ENCODE measurements around the gene ARHGAP26. TPM values are rescaled to one million over a fixed set of nuclear protein-coding genes. Genes with fewer than 3 reads are reported as not detected.

Gene ARHGAP26
- total and polyA plus RNA-seq, 9 donors, result 1.9 to 47.1 (median 12.0) TPM

DNA sequence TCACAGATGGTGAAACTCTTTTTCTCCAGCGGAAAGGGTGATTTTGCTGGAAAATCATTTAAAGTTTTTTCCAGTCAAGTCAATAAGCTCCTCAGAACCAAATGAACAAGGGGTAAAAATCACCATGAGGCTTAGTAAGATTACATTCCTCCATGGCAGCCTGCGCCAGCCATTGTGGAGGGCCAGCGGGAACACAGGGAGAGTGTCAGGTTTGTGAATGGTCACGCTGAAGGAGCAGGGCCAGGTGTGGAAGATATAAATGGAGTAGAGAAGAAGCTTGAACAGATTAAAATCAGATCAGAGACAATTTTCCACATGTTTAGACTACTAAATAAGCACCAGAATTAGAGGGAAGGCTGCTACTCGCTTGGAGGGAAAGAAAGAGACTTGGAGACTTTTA is 424.5 kb downstream of the ARHGAP26 start:
- WGBS, 3 donors, result 97 to 98% (median 98%) methylated on average over 5 of the region's 5 CpGs

DNA sequence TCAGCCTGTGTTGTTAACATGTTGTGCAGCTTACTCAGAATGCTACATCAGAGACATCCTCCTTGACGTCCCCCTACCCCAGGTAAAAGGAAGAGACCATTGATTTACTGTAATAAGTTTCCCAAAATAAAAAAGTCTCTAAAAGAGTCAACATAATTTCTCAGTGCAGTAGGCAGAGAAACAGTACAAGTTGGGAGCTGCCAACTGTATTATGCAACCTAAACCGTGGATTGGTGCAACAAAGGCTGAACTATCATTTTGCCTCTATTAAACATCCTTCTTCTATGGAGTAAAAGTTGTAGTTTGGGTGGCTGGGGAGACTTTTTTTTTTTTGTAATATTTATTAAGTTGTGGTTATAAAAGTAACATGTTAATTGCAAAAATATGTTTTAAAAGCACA is 425.3 kb downstream of the ARHGAP26 start:
- no peaks in the 10 kb centered on the region for H3K4me1 ChIP-seq (ENCODE audit: insufficient read depth)
- TF ChIP-seq EP300 (IDR thresholded peaks at IDR 0.05), result no peak
- no peak overlapping the region for H3K27ac ChIP-seq
- WGBS, 3 donors, result 28 to 47% (median 30%) methylated on average over 2 of the region's 2 CpGs
- no peaks in the 10 kb centered on the region for H3K36me3 ChIP-seq
- no peaks in the 10 kb centered on the region for H3K9me3 ChIP-seq
- intact Hi-C loops (cut with DNase I), result no loop called here
- H3K4me3 ChIP-seq, result no peak overlapping the region
- no peaks in the 10 kb centered on the region for H3K27me3 ChIP-seq
- no peak for DNase-seq

More for the DNA sequence above, 424.5 kb downstream of the ARHGAP26 start:
- Histone ChIP-seq H3K9me3 (no peaks in the 10 kb centered on the region), H3K4me1 (ENCODE audit: insufficient read depth) (no peaks in the 10 kb centered on the region), H3K4me3 (no peak overlapping the region), H3K27me3 (no peaks in the 10 kb centered on the region), H3K27ac (no peak overlapping the region), H3K36me3 (no peaks in the 10 kb centered on the region)
- intact Hi-C loops (cut with DNase I), result no loop called here
- no peak for DNase-seq
- TF ChIP-seq, protein P1, sequence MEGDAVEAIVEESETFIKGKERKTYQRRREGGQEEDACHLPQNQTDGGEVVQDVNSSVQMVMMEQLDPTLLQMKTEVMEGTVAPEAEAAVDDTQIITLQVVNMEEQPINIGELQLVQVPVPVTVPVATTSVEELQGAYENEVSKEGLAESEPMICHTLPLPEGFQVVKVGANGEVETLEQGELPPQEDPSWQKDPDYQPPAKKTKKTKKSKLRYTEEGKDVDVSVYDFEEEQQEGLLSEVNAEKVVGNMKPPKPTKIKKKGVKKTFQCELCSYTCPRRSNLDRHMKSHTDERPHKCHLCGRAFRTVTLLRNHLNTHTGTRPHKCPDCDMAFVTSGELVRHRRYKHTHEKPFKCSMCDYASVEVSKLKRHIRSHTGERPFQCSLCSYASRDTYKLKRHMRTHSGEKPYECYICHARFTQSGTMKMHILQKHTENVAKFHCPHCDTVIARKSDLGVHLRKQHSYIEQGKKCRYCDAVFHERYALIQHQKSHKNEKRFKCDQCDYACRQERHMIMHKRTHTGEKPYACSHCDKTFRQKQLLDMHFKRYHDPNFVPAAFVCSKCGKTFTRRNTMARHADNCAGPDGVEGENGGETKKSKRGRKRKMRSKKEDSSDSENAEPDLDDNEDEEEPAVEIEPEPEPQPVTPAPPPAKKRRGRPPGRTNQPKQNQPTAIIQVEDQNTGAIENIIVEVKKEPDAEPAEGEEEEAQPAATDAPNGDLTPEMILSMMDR (IDR thresholded peaks at IDR 0.05), result no peak
- TF ChIP-seq EP300 (IDR thresholded peaks at IDR 0.05) (no peak), POLR2A (IDR thresholded peaks at IDR 0.05) (no peak)

- intact Hi-C loops (cut with DNase I), result no loop called here
These were observed 426.6 kb downstream of the ARHGAP26 start for GRCh38 chr5:143196601-143197259.

GRCh38 chr5:143197260-143197656 is 427.1 kb downstream of the ARHGAP26 start:
- H3K36me3 ChIP-seq, result no peaks in the 10 kb centered on the region
- H3K4me3 ChIP-seq, result no peak overlapping the region
- DNase-seq, result no peak
- no peaks in the 10 kb centered on the region for H3K4me1 ChIP-seq (ENCODE audit: insufficient read depth)
- H3K27me3 ChIP-seq, result no peaks in the 10 kb centered on the region
- no peaks in the 10 kb centered on the region for H3K9me3 ChIP-seq
- TF ChIP-seq, protein P1 (IDR thresholded peaks at IDR 0.05), result no peak
- TF ChIP-seq POLR2A (IDR thresholded peaks at IDR 0.05) (no peak), EP300 (IDR thresholded peaks at IDR 0.05) (no peak)
- no peak overlapping the region for H3K27ac ChIP-seq
- intact Hi-C loops (cut with DNase I), result no loop called here

More at GRCh38 chr5:143196601-143197259, 426.6 kb downstream of the ARHGAP26 start:
- no peaks in the 10 kb centered on the region for H3K9me3 ChIP-seq
- no peaks in the 10 kb centered on the region for H3K4me1 ChIP-seq (ENCODE audit: insufficient read depth)
- DNase-seq, result no peak
- no peaks in the 10 kb centered on the region for H3K36me3 ChIP-seq
- 70 to 84% (median 80%) methylated on average over 3 of the region's 3 CpGs for WGBS, 3 donors
- TF ChIP-seq, protein P1 (IDR thresholded peaks at IDR 0.05), result no peak
- TF ChIP-seq POLR2A (IDR thresholded peaks at IDR 0.05), result no peak
- TF ChIP-seq EP300 (IDR thresholded peaks at IDR 0.05), result no peak
- H3K27me3 ChIP-seq, result no peaks in the 10 kb centered on the region
- H3K4me3 ChIP-seq, result no peak overlapping the region
- no peak overlapping the region for H3K27ac ChIP-seq

- TF ChIP-seq POLR2A (IDR thresholded peaks at IDR 0.05), result no peak
- TF ChIP-seq, protein P1 (IDR thresholded peaks at IDR 0.05), result no peak
- no peak for TF ChIP-seq EP300 (IDR thresholded peaks at IDR 0.05)
- Histone ChIP-seq H3K4me3 (no peak overlapping the region), H3K4me1 (ENCODE audit: insufficient read depth) (no peaks in the 10 kb centered on the region), H3K36me3 (no peaks in the 10 kb centered on the region), H3K27ac (no peak overlapping the region), H3K27me3 (no peaks in the 10 kb centered on the region), H3K9me3 (no peaks in the 10 kb centered on the region)
- intact Hi-C loops (cut with DNase I), result no loop called here
- DNase-seq, result no peak
- 90 to 95% (median 93%) methylated on average over 4 of the region's 4 CpGs for WGBS, 3 donors
These were observed 428.2 kb downstream of the ARHGAP26 start for GRCh38 chr5:143198332-143198731.
